ENCODE data around the gene GRIN3B. TPM values are rescaled to one million over a fixed set of nuclear protein-coding genes. Genes with fewer than 3 reads are reported as not detected.
"Not testable (repeated sequence)": the region's sequence is repeated elsewhere in the genome, so short reads cannot be mapped to it uniquely, and the experiment has no call there.

The GRIN3B gene, protein sequence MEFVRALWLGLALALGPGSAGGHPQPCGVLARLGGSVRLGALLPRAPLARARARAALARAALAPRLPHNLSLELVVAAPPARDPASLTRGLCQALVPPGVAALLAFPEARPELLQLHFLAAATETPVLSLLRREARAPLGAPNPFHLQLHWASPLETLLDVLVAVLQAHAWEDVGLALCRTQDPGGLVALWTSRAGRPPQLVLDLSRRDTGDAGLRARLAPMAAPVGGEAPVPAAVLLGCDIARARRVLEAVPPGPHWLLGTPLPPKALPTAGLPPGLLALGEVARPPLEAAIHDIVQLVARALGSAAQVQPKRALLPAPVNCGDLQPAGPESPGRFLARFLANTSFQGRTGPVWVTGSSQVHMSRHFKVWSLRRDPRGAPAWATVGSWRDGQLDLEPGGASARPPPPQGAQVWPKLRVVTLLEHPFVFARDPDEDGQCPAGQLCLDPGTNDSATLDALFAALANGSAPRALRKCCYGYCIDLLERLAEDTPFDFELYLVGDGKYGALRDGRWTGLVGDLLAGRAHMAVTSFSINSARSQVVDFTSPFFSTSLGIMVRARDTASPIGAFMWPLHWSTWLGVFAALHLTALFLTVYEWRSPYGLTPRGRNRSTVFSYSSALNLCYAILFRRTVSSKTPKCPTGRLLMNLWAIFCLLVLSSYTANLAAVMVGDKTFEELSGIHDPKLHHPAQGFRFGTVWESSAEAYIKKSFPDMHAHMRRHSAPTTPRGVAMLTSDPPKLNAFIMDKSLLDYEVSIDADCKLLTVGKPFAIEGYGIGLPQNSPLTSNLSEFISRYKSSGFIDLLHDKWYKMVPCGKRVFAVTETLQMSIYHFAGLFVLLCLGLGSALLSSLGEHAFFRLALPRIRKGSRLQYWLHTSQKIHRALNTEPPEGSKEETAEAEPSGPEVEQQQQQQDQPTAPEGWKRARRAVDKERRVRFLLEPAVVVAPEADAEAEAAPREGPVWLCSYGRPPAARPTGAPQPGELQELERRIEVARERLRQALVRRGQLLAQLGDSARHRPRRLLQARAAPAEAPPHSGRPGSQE
- not detected for total RNA-seq

- no peak for ATAC-seq
- no peak for DNase-seq (ENCODE audit: low spot score)
Observed at GRCh38 chr19:1000095-1000494, at the start of gene GRIN3B. Gene GRIN3B (plus strand): TSS chr19:1000419. CDS start chr19:1000438, 19 bp downstream.

GRCh38 chr19:952049-952679 is 48.1 kb upstream of the GRIN3B start:
- ATAC-seq, result no peak
- DNase-seq (ENCODE audit: low spot score), result no peak

GRCh38 chr19:952680-953444 is 47.4 kb upstream of the GRIN3B start:
- ATAC-seq (no peak), DNase-seq (ENCODE audit: low spot score) (no peak)

DNA sequence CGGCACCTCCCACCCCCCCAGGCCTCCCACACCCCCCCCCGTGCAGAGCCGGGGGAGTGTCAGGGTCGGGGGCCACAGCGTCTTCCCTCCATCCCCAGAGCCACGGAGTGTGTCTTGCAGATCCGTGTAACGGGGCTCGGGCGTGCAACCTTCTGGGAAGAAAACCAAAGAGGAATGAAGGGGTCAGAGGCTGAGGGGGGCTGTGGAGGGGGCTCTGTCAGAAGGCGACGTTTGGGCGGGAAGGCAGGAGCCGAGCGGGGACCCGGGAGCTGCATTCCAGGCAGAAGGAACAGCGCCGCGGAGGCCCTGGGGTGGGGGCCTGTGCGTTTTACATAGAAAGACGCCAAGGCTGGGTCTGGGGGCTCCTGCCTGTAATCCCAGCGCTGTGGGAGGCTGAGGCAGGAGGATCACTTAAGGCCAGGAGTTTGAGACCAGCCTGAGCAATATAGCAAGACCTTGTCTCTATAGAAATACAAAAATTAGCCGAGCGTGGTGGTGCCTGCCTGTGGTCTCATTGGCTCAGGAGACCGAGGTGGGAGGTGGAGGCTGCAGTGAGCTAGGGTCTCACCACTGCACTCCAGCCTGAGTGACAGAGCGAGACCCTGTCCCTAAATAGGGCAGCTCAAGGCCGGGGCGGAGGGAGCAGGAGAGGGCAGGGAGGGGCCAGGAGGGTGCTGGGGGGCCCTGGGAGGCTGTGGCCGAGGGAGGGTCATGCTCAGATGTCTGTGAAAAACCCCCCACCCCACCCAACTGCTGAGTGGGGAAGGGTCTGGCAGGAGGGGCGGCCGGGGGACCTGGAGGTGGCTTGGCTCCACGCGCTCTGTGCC is 46.6 kb upstream of the GRIN3B start:
- ATAC-seq, result no peak
- no peak for DNase-seq (ENCODE audit: low spot score)

DNA sequence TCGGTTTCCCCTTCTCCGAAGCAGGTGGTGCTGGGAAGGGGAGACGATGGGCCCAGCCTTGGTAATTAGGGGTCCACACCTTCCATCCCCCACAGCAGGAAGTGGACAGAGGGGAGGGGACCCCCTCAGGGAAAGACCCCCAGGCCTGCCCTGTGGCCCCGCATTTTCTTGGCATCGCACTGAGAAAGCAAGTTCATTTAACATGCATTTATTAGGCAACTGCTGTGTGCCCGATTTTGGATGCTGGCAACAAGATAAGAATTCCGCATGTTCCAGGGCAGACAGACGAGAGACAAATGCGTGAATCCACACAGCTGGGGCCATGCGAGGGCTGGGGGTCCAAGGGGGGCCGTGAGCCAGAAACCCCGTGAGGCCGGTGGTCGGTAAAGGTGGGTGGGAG is 45.9 kb upstream of the GRIN3B start:
- ATAC-seq (no peak), DNase-seq (ENCODE audit: low spot score) (no peak)

DNA sequence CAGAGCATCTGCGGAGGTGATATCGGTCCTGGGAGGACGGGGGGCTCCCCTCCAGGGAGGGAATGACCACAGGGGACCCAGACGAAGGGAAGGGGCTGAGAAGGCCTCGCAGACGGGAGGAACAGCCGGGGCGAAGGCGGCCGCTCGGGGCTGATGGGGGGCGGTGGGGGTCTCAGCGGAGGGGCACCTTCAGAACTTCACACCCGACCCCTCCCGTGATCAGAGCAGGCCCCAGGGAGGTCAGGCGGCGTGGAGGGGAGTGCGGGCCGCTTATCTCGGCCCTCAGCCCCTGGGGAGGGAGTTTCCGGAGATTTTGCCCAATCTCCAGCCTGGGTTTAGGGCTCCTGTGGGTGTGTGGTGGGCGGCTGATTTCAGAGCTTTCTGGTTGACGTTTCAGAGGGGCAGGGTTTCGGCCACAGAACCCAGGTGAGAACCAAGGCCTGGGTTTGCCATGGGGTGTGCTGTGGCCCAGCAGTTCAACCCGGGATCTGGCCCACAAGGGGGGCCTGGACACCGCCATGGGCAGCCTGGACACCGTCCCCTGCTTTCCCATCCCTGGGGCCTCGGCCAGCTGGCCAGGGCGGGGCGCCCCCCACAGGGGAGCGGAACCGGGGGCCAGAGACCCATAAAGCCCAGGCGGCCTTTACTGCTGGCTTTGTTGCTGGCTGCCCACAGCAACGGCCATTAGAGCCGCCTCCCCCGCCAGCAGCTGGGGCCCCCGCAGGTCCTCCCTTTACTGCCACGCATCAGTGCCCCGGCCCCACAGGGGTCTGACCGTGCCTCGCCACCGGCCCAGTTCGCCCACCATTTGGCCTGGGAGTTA is 45.3 kb upstream of the GRIN3B start:
- ATAC-seq, result no peak
- DNase-seq (ENCODE audit: low spot score), result no peak

DNA sequence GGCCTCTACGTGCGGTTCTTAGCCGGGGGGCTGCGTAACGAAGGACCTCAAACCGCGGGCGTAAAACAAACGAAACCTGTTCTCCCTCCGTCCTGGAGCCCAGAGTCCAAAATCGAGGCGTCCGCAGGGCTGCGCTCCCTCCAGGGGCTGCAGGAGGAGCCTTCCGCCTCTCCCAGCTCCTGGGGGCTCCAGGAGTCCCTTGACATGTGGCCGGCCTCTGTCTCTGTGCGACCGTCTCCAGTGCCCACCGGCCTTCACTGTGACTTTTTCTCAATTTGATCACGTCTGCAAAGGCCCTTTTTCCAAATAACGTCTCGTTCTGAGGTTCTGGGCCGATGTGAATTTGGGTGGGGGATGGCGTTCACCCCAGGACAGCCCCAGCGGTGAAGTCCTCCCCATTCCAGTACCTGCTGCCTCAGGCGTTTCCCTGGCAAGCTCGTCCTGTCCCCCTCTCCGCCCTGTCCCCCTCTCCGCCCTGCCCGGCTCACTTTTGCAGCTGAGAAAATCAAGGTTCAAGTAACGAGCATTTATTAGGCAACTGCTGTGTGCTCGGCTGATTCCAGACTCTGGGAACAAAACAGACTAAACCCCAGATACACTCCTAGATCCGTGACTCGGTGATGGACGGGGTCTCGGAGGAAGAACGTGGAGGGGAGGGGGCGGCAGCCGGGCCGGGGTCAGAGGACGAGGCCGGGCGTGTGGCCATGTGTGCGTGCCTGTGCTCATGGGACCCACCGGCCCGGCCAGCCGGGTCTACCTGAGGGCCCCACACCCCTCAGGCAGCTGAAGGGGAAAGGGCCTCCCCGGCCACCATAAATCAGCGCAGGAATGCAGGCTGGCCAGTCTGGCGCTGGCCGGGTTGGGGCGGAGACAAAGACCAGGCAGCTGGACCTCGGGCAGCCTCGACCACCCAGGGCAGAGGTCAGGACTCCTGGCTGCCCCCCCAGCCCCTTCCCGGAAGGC is 44.1 kb upstream of the GRIN3B start:
- ATAC-seq, result no peak
- DNase-seq (ENCODE audit: low spot score), result no peak

DNA sequence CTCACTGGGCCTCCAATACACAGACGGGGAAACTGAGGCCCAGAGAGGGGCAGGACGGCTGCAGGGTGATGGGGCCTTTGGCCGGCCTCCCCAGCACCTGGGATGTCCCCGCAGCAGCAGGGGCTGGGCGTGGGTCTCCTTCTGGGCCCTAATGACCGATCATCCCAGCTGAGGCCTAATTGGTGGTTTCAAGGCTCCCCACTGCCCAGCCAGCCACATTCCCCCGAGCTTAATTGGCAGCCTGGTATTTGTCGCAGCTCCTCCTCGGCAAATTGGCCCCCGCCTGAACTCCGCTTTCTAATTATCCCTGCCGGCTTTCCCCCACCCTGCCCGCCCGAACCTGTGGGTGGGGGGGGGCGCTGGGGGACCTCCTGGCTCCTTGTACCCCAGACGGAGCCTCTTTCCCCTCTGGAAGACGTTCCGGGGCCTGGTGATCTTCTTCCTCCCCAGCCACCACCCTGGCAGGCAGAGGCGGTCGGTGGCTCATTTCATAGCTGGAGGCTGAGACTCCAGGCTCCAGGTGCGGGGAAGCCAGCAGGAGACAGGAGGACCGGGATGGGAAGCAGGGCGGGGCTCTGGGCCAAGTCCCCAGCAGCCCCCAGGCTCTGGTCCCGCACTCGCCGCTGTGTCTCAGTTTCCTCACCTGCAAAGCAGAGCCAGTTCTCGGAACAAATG is 43.3 kb upstream of the GRIN3B start:
- no peak for ATAC-seq
- DNase-seq (ENCODE audit: low spot score), result no peak

GRCh38 chr19:957578-957977 is 42.6 kb upstream of the GRIN3B start:
- DNase-seq (ENCODE audit: low spot score); ATAC-seq: not testable (repeated sequence)

DNA sequence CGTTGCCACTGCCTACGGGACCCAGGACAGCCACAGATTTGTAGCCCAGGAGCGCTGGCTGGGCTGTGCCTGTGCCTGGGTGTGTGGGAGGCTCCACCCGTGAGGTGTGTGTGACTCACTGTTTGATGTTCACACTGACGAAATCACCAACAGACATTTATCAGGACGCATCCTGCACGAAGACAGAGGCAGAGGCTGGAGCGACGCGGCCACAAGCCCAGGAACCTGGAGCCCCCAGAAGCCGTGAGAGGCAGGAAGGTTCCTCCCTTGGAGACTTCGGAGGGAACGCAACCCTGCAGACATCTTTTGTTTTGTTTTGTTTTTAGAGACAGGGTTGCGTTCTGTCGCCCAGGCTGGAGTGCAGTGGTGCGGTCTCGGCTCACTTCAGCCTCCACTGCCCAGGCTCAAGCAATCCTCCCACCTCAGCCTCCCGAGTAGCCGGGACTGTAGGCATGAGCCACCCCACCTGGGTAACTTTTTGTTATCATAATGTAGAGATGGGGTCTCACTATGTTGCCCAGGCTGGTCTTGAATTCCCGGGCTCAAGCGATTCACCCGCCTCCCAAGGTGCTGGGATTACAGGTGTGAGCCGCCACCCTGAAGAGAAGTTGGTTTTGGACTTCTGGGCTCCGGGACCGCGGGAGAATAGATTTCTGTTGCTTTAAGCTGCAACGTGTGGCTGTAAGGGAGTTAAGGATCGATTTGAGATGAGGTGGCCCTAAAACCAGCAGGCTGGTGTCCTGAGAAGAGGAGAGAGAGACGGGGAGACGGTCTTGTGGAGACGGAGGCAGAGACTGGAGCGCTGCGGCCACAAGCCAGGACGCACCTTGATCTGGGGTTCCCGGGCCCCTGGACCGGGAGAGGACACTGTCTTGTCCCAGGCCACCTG is 41.0 kb upstream of the GRIN3B start:
- ATAC-seq (no peak), DNase-seq (ENCODE audit: low spot score) (no peak)

- ATAC-seq, result no peak
- DNase-seq (ENCODE audit: low spot score), result no peak
Observed at GRCh38 chr19:960020-960419, 40.2 kb upstream of the GRIN3B start.

- ATAC-seq, result no peak
- no peak for DNase-seq (ENCODE audit: low spot score)
Observed at GRCh38 chr19:960601-960938, 39.6 kb upstream of the GRIN3B start.

DNA sequence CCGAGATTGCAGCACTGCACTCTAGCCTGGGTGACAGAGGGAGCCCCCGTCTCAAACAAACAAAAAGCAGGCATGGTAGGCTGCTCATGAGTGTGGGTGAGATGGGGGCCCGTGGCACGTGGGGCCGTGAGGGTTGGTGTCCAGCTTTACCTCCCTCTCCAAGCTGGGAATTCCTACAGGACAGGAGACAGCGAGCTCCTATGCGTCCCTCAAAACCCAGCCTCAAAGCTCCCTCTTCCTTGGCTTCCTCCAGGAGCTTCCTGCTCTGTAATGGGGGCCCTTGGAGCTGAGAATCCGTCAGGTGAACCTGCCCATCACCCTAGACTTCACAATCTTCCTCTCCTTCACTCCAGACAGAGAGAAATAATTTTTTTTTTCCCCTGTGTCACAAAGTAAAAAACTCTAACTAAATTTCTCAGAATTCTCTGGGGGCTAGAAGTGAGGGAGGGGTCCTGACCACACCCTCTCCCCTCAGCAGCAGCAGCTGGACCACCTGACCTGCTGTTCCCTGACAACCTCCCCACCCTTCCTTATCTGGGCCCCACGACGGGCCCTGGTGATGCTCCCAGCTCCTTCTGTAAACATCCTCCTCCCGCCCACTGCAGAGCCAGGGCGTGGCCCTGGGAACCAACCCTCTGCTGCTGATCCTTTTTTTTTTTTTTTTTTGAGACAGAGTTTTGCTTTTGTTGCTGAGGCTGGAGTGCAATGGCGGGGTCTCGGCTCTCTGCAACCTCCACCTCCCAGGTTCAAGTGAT is 38.2 kb upstream of the GRIN3B start:
- no peak for ATAC-seq

DNA sequence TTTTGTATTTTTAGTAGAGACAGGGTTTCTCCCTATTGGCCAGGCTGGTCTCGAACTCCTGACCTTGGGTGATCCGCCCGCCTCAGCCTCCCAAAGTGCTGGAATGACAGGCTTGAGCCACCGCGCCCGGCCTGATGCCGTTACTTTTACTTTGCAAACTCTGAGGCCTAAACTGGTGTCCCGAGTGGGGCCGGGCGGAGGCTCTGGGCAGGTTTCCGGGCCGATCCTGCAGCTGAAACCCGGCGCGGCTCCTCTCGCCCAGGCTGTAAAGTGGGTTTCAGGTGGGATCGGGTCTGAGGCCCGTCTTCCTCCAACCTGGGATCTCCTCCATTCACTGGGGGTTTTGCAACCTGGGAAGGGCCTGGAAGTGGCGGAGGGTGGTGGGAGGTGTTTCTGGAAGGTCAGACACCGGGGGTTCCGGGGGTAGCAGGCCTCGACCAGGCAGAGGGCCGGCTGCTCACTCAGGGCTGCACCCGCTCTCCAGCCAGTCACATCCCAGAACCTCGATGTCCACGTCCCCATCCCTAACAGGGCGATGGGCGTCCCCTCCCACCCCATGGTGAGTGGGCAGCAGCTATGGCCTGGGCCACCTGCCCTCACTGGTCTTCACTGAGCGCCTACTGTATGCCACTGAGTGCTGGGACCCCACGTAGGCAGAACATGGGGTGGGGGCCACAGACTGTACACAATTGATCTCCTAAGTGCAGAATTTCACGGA is 37.4 kb upstream of the GRIN3B start:
- ATAC-seq (no peak), DNase-seq (ENCODE audit: low spot score) (no peak)

More for the DNA sequence above, 38.2 kb upstream of the GRIN3B start:
- no peak for DNase-seq (ENCODE audit: low spot score)

All from left lobe of liver (tissue), 2 donors.